Kidney epithelial cell (primary cell): Measurements from ENCODE around the gene PTPMT1. TPM values are rescaled to one million over a fixed set of nuclear protein-coding genes. Genes with fewer than 3 reads are reported as not detected.
"Not testable (repeated sequence)": the region's sequence is repeated elsewhere in the genome, so short reads cannot be mapped to it uniquely, and the experiment has no call there.

Source experiments
- DNase-seq: peaks from one replicate; pipeline ENCODE4 v3.0.0-alpha.2; 2010; ENCODE audit warnings: low read depth
- H3K27me3 ChIP-seq: 2 replicates; pipeline ENCODE4 v1.6.0; 2011; ENCODE audit warnings: low read length; ENCODE audit not compliant: control insufficient read depth, insufficient read depth
- H3K36me3 ChIP-seq: 2 replicates; pipeline ENCODE4 v1.5.1; 2011; ENCODE audit warnings: low read length; ENCODE audit not compliant: control insufficient read depth, insufficient read depth
- H3K4me3 ChIP-seq: 2 replicates; pipeline ENCODE4 v1.5.1; 2011; ENCODE audit warnings: low read depth, mild to moderate bottlenecking, control low read depth, low read length
- total RNA-seq: library from RNA; depleted of rRNA; stranded (reverse); fragments of >200 nt; gene quantifications from 2 replicates; pipeline ENCODE4 v1.2.3, GENCODE V29; 2015
- TF ChIP-seq, protein P1 (sequence below): IDR thresholded peaks from 2 replicates; pipeline ENCODE4 v1.5.1; 2011; ENCODE audit warnings: mild to moderate bottlenecking, moderate library complexity, low read length, control low read depth, inconsistent platforms; ENCODE audit not compliant: insufficient read depth, poor library complexity, severe bottlenecking

PTPMT1 gene
- total RNA-seq, 1 donor from 2014 or later, result 166 TPM

DNA sequence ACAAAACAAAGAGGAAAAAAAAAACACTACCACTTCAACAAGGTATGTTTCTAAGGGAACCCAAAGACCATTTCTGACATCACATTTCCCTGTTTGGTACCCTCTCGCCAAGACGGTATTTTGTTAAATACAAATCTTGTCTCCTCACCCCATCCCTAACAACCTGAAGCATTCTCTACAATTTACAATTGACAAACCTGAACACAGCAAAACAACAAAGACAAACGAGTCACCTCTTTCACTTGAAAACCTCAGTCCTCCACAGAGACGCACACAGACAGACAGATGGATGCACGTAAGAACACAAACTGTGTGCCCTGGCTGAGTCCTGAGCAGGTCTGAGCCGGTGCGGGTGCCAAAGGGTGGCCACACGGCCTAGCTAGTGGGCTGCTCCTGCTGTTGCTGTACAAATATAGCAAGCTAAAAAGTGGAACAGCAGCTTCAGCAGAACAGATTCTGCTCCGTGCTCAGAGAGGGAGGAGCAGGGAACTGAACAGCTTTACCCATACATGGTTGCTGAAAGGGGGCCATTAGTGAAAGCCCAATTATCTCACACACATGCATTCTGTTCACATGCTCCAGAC is 41.0 kb upstream of the PTPMT1 start:
- H3K27me3 ChIP-seq, result no peaks in the 10 kb centered on the region
- no peak overlapping the region for H3K4me3 ChIP-seq
- no peaks in the 10 kb centered on the region for H3K36me3 ChIP-seq
- TF ChIP-seq, protein P1, sequence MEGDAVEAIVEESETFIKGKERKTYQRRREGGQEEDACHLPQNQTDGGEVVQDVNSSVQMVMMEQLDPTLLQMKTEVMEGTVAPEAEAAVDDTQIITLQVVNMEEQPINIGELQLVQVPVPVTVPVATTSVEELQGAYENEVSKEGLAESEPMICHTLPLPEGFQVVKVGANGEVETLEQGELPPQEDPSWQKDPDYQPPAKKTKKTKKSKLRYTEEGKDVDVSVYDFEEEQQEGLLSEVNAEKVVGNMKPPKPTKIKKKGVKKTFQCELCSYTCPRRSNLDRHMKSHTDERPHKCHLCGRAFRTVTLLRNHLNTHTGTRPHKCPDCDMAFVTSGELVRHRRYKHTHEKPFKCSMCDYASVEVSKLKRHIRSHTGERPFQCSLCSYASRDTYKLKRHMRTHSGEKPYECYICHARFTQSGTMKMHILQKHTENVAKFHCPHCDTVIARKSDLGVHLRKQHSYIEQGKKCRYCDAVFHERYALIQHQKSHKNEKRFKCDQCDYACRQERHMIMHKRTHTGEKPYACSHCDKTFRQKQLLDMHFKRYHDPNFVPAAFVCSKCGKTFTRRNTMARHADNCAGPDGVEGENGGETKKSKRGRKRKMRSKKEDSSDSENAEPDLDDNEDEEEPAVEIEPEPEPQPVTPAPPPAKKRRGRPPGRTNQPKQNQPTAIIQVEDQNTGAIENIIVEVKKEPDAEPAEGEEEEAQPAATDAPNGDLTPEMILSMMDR, result no peak
- DNase-seq, result no peak

DNA sequence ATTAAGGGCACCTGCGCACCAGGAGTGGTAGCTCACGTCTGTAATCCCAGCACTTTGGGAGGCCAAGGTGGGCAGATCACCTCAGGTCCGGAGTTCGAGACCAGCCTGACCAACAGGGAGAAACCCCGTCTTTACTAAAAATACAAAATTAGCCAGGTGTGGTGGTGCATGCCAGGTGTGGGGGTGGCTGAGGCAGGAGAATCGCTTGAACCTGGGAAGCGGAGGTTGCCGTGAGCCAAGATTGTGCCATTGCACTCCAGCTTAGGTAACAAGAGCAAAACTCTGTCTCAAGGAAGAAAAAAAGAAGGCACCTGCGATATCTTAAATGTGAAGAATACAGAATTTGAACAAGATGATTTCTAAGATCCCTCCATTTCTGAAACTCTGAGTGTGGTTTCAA is 39.4 kb upstream of the PTPMT1 start:
- not testable (repeated sequence) for H3K36me3 ChIP-seq, H3K27me3 ChIP-seq, H3K4me3 ChIP-seq, DNase-seq

DNA sequence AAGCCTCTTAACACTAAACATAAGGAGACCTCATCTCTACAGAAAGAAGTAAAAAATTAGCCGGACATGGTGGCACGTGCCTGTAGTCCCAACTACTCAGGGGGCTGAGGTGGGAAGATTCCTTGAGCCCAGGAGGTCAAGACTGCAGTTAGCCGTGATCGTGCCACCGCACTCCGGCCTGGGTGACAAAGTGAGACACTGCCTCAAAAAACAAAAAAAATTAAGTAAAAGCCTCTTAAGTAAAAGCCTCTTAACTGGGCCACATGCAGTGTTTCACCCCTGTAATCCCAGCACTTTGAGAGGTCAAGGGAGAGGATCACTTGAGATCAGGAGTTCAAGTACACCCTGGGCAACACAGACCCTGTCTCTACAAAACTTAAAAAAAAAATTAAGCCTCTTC is 38.2 kb upstream of the PTPMT1 start:
- TF ChIP-seq, protein P1, result no peak
- Histone ChIP-seq H3K36me3 (no peaks in the 10 kb centered on the region), H3K4me3 (no peak overlapping the region), H3K27me3 (no peaks in the 10 kb centered on the region)
- DNase-seq, result no peak

DNA sequence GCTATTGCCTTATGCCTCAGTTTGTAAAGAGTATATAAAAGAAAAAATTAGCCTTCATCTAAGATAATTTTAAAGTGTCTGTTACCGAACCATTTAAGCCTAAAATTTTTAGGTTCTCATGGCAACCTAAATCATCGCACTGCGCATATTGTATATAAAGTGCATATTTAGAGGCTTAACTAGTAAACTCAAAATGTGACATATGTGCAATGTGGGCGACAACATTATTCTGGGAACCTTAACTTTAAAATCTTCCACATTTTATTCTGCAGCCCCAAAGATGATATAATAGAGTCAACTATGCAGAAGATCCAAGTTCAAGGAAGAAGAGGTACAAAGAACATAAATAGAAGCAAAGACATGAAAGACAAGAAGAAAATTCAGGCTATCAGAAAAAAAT is 35.4 kb upstream of the PTPMT1 start:
- Histone ChIP-seq H3K36me3 (no peaks in the 10 kb centered on the region), H3K4me3 (no peak overlapping the region), H3K27me3 (no peaks in the 10 kb centered on the region)
- TF ChIP-seq, protein P1, result no peak
- no peak for DNase-seq

DNA sequence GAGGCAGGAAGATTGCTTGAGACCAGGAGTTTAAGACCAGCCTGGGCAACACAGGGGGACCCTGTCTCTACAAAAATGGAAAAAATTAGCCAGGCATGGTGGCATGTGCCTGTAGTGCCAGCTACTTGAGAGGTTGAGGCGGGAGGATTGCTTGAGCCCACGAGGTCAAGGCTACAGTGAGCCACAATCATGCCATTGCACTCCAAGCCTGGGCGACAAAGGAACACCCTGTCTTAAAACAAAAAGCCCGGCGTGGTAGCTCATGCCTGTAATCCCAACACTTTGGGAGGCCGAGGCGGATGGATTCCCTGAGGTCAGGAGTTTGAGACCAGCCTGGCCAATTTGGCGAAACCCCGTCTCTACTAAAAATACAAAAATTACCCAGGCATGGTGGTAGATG is 34.7 kb upstream of the PTPMT1 start:
- not testable (repeated sequence) for H3K4me3 ChIP-seq, DNase-seq, H3K36me3 ChIP-seq, H3K27me3 ChIP-seq

DNA sequence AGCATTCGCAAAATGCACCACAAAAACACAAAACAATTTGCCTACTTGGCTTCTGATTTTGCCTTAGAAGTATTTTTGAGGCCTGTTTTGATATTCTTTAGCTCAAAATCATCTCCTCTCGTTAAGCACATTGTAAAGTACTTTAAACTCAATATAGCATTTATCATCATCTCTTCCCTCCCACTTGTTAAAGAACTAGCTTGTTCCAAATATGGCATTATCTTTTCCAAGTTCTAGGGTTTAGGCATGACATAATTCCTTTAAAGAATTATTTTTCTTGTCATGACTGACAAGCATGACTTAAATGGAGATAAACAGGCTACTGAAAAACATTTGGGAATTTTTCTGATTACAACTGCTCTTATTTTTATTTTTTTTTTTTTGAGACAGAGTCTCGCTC is 33.7 kb upstream of the PTPMT1 start:
- H3K36me3 ChIP-seq, result no peaks in the 10 kb centered on the region
- no peak overlapping the region for H3K4me3 ChIP-seq
- TF ChIP-seq, protein P1, result no peak
- no peaks in the 10 kb centered on the region for H3K27me3 ChIP-seq
- DNase-seq, result no peak

DNA sequence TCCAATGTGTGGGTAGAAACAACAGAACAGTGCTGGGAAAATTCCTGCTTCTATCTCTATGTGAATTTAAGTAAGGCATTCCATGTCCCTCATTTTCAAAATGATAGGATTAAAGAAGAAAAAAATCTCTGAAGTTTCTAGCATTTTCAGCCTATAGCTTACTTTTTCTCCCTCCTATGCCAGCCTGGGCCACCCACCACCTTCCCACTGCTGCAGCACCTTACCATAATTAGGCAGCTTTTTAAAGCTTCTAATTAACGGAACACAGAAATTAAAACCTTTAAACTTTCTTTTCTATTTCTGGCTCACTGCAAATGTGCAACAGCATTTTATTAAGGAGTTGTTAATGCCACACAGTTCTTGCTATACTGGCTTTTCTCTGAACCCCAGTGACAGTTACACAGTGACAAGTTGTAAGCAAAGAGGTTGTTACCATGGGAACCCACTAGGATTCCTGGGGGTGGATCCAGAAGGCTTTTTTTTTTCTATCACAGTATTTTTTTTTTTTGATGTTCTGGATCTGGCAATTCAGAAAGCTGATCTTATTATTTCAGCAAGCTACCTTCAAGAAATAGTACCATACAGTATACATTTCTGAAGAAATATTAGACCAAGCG is 32.7 kb upstream of the PTPMT1 start:
- TF ChIP-seq, protein P1, result no peak
- Histone ChIP-seq H3K4me3 (no peak overlapping the region), H3K27me3 (no peaks in the 10 kb centered on the region), H3K36me3 (no peaks in the 10 kb centered on the region)
- DNase-seq, result no peak
